ENCODE results near the gene OR2V1. TPM values are rescaled to one million over a fixed set of nuclear protein-coding genes. Genes with fewer than 3 reads are reported as not detected.

The OR2V1 gene
- total and polyA plus RNA-seq, 2 donors (not counting 1 experiment from before 2014, with no cell fraction given) = not detected

DNA sequence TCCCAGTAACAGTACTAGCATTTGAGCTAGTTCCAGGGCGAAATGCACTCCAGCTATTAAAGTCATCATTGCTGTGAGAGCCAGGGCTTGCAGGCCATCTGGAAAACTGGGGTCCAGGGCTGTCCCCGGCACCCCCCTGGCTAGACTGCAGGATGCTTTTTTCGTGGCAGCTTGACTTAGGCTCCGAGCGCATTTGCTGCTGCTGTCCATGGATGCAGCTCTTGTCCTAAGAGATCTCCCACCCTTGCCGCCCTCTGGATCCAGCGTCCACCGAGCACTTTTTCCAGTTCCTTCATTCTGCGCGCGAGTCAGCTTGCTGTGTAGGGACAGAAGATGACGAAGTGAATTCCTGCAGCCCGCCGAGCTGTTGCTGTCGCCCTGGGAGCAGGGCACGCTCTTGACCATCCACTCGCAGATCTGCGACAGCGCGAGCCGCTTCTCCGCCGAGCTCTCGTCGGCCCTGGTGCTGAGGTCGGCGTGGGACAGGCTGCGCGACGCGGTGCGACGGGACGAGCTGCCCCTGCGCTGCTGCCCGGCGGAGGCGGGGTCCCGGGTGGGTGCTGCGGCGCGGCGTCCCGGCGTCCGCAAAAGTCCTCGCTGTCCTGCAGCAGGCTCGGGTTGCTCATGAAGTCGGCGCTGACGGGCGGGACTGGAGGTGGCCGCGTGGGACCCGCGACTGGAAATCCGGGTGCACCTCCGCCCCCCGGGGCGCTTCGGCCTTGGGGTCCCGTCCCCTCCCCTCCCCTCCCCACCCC is 30.7 kb downstream of the OR2V1 start:
- Mint-ChIP-seq H3K27me3 (peaks cover 23% of the 10 kb centered on the region), H3K27ac (peak overlapping the region; percentile 46), H3K4me3 (peak overlapping the region; percentile 53), H3K4me1 (peaks cover 21% of the 10 kb centered on the region), H3K9me3 (ENCODE audit: insufficient read depth) (no peaks in the 10 kb centered on the region)
- no peak overlapping the region for H3K4me2 ChIP-seq (replicated peaks; ENCODE audit: low read depth, low read length, poor library complexity, severe bottlenecking)
- peak; percentile 37 for DNase-seq
- POLR2A ChIA-PET = no interaction called here
- no peak for ATAC-seq (ENCODE audit: low read depth)
- H3K36me3 ChIP-seq (replicated peaks in 1 of 2; ENCODE audit: control extremely low read depth in 1 of 2, control insufficient read depth in 1 of 2, extremely low read depth in 1 of 2, insufficient read depth in 2 of 2, low read length in 1 of 2) = no peaks in the 10 kb centered on the region
- no peaks in the 10 kb centered on the region for H3K79me2 ChIP-seq (ENCODE audit: control insufficient read depth, insufficient read depth, low read length)
- H3K4me1 ChIP-seq (ENCODE audit: control insufficient read depth in 2 of 2, insufficient read depth in 2 of 2, low read length in 2 of 2) = peaks cover under 1 to 4% of the 10 kb centered on the region in 2 donors
- H3K9me3 ChIP-seq (ENCODE audit: control extremely low read depth in 1 of 3, control insufficient read depth in 2 of 3, insufficient read depth in 1 of 3, low read length in 2 of 3) = peaks cover 0 to 22% (median 3%) of the 10 kb centered on the region in 3 donors
- H3K4me3 ChIP-seq (ENCODE audit: control extremely low read depth in 1 of 5, extremely low read depth in 1 of 5, insufficient read depth in 1 of 5, low read depth in 2 of 5, low read length in 4 of 5) = no peak overlapping the region
- TF ChIP-seq EZH2 (IDR thresholded peaks at IDR 0.05; ENCODE audit: borderline replicate concordance, insufficient read depth, low read depth, low read length, poor library complexity, severe bottlenecking) = no peak
- TF ChIP-seq, protein P1, sequence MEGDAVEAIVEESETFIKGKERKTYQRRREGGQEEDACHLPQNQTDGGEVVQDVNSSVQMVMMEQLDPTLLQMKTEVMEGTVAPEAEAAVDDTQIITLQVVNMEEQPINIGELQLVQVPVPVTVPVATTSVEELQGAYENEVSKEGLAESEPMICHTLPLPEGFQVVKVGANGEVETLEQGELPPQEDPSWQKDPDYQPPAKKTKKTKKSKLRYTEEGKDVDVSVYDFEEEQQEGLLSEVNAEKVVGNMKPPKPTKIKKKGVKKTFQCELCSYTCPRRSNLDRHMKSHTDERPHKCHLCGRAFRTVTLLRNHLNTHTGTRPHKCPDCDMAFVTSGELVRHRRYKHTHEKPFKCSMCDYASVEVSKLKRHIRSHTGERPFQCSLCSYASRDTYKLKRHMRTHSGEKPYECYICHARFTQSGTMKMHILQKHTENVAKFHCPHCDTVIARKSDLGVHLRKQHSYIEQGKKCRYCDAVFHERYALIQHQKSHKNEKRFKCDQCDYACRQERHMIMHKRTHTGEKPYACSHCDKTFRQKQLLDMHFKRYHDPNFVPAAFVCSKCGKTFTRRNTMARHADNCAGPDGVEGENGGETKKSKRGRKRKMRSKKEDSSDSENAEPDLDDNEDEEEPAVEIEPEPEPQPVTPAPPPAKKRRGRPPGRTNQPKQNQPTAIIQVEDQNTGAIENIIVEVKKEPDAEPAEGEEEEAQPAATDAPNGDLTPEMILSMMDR (IDR thresholded peaks at IDR 0.05) = no peak
- no peak overlapping the region for H3K27ac ChIP-seq (ENCODE audit: low read length in 2 of 2)
- CTCF ChIA-PET = interaction anchor here (0.6 to 1.3 kb wide), 4 partner anchors 21 to 320 kb away, joined by 3 to 5 read pairs (median 3); no protein-coding TSS in a partner anchor
- H3K9ac ChIP-seq (ENCODE audit: low read length) = no peak overlapping the region
- H3K27me3 ChIP-seq (replicated peaks in 1 of 4; ENCODE audit: control extremely low read depth in 1 of 4, control insufficient read depth in 3 of 4, insufficient read depth in 4 of 4, low read length in 3 of 4) = peaks cover 0 to 30% (median 13%) of the 10 kb centered on the region in 4 experiments
- H4K20me1 ChIP-seq (ENCODE audit: control insufficient read depth, insufficient read depth, low read length, poor library complexity, severe bottlenecking) = no peaks in the 10 kb centered on the region
- peak overlapping the region; percentile 5 for H2AFZ ChIP-seq (ENCODE audit: insufficient read depth, low read depth, low read length, poor library complexity, severe bottlenecking)
- intact Hi-C loops (cut with micrococcal nuclease) = loop anchor here (10.0 kb wide), 1 partner anchor 55 kb away; no protein-coding TSS in a partner anchor
- WGBS (ENCODE audit: insufficient coverage) = 10% methylated on average over 50 of the region's 62 CpGs

DNA sequence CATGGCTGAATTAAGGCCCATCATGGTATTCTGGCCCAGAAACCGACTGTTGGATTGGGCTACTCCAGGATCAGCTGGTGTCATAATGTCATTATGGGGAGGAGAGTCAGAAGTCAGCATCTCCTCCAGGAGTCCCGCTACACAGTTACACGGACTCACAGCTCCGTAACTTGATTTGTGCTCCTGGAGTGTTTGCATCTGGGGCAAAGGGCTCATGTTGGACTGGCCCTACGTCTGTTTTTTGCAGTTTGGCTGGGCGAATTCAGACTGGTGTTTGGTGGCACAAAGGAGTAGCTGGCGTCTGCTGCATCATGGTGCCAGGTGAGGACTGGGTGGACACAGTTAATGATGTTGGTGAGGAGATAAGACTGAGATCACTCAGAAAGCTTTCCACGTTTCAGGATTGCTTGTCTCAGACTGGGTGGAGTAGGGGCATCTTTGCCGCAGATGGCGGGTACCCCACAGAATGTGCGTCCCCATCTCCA is 31.3 kb downstream of the OR2V1 start:
- WGBS (ENCODE audit: insufficient coverage) = 66% methylated on average over 6 of the region's 11 CpGs
- Histone ChIP-seq H3K27me3 (replicated peaks in 1 of 4; ENCODE audit: control extremely low read depth in 1 of 4, control insufficient read depth in 3 of 4, insufficient read depth in 4 of 4, low read length in 3 of 4) (peaks cover 0 to 30% (median 12%) of the 10 kb centered on the region in 4 experiments), H3K4me2 (replicated peaks; ENCODE audit: low read depth, low read length, poor library complexity, severe bottlenecking) (no peak overlapping the region), H3K9me3 (ENCODE audit: control extremely low read depth in 1 of 3, control insufficient read depth in 2 of 3, insufficient read depth in 1 of 3, low read length in 2 of 3) (peaks cover 0 to 22% (median 3%) of the 10 kb centered on the region in 3 donors), H4K20me1 (ENCODE audit: control insufficient read depth, insufficient read depth, low read length, poor library complexity, severe bottlenecking) (no peaks in the 10 kb centered on the region), H3K4me3 (ENCODE audit: control extremely low read depth in 1 of 5, extremely low read depth in 1 of 5, insufficient read depth in 1 of 5, low read depth in 2 of 5, low read length in 4 of 5) (no peak overlapping the region), H3K79me2 (ENCODE audit: control insufficient read depth, insufficient read depth, low read length) (no peaks in the 10 kb centered on the region), H3K36me3 (replicated peaks in 1 of 2; ENCODE audit: control extremely low read depth in 1 of 2, control insufficient read depth in 1 of 2, extremely low read depth in 1 of 2, insufficient read depth in 2 of 2, low read length in 1 of 2) (no peaks in the 10 kb centered on the region), H3K27ac (ENCODE audit: low read length in 2 of 2) (no peak overlapping the region), H3K9ac (ENCODE audit: low read length) (no peak overlapping the region), H2AFZ (ENCODE audit: insufficient read depth, low read depth, low read length, poor library complexity, severe bottlenecking) (no peak overlapping the region), H3K4me1 (ENCODE audit: control insufficient read depth in 2 of 2, insufficient read depth in 2 of 2, low read length in 2 of 2) (peaks cover 0 to 3% of the 10 kb centered on the region in 2 donors)
- TF ChIP-seq, protein P1 (IDR thresholded peaks at IDR 0.05) = no peak
- TF ChIP-seq EZH2 (IDR thresholded peaks at IDR 0.05; ENCODE audit: borderline replicate concordance, insufficient read depth, low read depth, low read length, poor library complexity, severe bottlenecking) = no peak
- Mint-ChIP-seq H3K9me3 (ENCODE audit: insufficient read depth) (no peaks in the 10 kb centered on the region), H3K27me3 (peaks cover 23% of the 10 kb centered on the region), H3K4me1 (peaks cover 20% of the 10 kb centered on the region), H3K4me3 (peak overlapping the region; percentile 53), H3K27ac (peak overlapping the region; percentile 59)
- no peak for ATAC-seq (ENCODE audit: low read depth)
- POLR2A ChIA-PET = interaction anchor here (0.6 kb wide), 1 partner anchor 163 kb away, joined by 9 read pairs; no protein-coding TSS in a partner anchor
- CTCF ChIA-PET = interaction anchor here (0.6 to 1.3 kb wide), 4 partner anchors 20 to 319 kb away, joined by 3 to 5 read pairs (median 3); no protein-coding TSS in a partner anchor
- intact Hi-C loops (cut with micrococcal nuclease) = loop anchor here (10.0 kb wide), 1 partner anchor 55 kb away; no protein-coding TSS in a partner anchor
- no peak for DNase-seq

Measured in B cell (primary cell).